Tibial artery (tissue), 4 donors: ENCODE measurements around the gene NMNAT3.

ENCODE experiments used
- DNase-seq, 2 donors: peaks; one replicate each; pipeline ENCODE4 v3.0.0-alpha.2; 2019
- H3K27ac ChIP-seq, 2 donors: fragments of 200-600 bp; sonication (generic) in 1 of 2; 1 replicate in 1 of 2; 2 replicates in 1 of 2; pipeline ENCODE4 v1.5.1; 2018 to 2019; ENCODE audit warnings: mild to moderate bottlenecking in 1 of 2
- H3K27me3 ChIP-seq, 2 donors: fragments of 200-600 bp; sonication (generic) in 1 of 2; one replicate each; pipeline versions ENCODE4 v1.5.1 to v1.6.0; 2016 to 2019
- H3K36me3 ChIP-seq, 3 donors: fragments of 200-600 bp; sonication (generic) in 2 of 3; one replicate each; pipeline ENCODE4 v1.5.1; 2016 to 2019; ENCODE audit warnings: mild to moderate bottlenecking in 2 of 3
- H3K4me1 ChIP-seq, 4 donors: fragments of 200-600 bp; sonication (generic) in 2 of 4; 1 replicate in 3 of 4; 2 replicates in 1 of 4; pipeline ENCODE4 v1.5.1; 2016 to 2019
- H3K4me3 ChIP-seq, 2 donors: fragments of 200-600 bp; sonication (generic) in 1 of 2; 1 replicate in 1 of 2; 2 replicates in 1 of 2; pipeline ENCODE4 v1.5.1; 2018 to 2019; ENCODE audit warnings: mild to moderate bottlenecking in 2 of 2
- H3K9me3 ChIP-seq, 3 donors: fragments of 200-600 bp; sonication (generic) in 1 of 3; one replicate each; pipeline ENCODE4 v1.5.1; 2016 to 2019
- CTCF ChIP-seq, 2 experiments: fragments of 200-600 bp in 1 of 2; fragments of 450-650 bp in 1 of 2; IDR thresholded peaks; one replicate each; pipeline ENCODE4 v1.5.1; 2017 to 2019; ENCODE audit warnings: antibody characterized with exemption in 2 of 2, mild to moderate bottlenecking in 1 of 2, moderate library complexity in 1 of 2
- intact Hi-C: fragments of 100-400 bp; cut with DNase I; formaldehyde crosslinking; loops from one replicate; pipeline ENCODE4 v1.15.0; 2023; ENCODE audit warnings: low total_unique reads

The NMNAT3 gene

DNA sequence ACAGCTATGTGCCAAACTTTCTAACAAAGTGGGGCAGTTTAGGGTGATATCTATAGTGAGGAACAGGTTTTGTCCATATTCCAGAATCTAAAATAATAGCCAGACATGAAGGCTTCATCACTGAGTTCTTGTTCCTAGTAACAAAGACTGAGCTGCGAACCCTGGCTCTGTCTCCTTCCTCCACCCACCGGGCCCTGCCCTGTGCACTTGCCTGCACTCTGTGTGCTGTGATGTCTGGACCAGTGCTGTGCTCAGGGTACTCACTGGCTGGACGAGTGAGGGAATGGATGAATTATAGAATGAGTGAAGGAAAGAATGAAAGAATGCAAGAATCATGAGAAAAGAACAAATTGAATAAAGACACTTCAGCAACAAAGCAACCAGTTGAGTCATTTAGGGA lies 8.9 kb upstream of the NMNAT3 start:
- no peaks in the 10 kb centered on the region for H3K9me3 ChIP-seq
- no peaks in the 10 kb centered on the region for H3K36me3 ChIP-seq
- no peak overlapping the region for H3K4me3 ChIP-seq
- intact Hi-C loops = no loop called here
- no peak overlapping the region for H3K27ac ChIP-seq
- no peak for TF ChIP-seq CTCF (IDR thresholded peaks at IDR 0.05)
- H3K4me1 ChIP-seq = no peaks in the 10 kb centered on the region
- H3K27me3 ChIP-seq = no peaks in the 10 kb centered on the region
- DNase-seq = no peak

- Histone ChIP-seq H3K9me3 (no peaks in the 10 kb centered on the region), H3K4me3 (no peak overlapping the region), H3K27me3 (no peaks in the 10 kb centered on the region), H3K36me3 (no peaks in the 10 kb centered on the region), H3K27ac (no peak overlapping the region), H3K4me1 (no peaks in the 10 kb centered on the region)
- TF ChIP-seq CTCF (IDR thresholded peaks at IDR 0.05) = no peak
- no peak for DNase-seq
- intact Hi-C loops = no loop called here
Measured at GRCh38 chr3:139686206-139686605, 8.4 kb upstream of the NMNAT3 start.

GRCh38 chr3:139679220-139679775 lies 1.5 kb upstream of the NMNAT3 start:
- no peak overlapping the region for H3K4me3 ChIP-seq
- H3K27ac ChIP-seq = no peak overlapping the region
- TF ChIP-seq CTCF (IDR thresholded peaks at IDR 0.05) = no peak
- no peaks in the 10 kb centered on the region for H3K27me3 ChIP-seq
- peaks cover 0 to 15% (median 7%) of the 10 kb centered on the region in 4 donors for H3K4me1 ChIP-seq
- no peak for DNase-seq
- no peaks in the 10 kb centered on the region for H3K36me3 ChIP-seq
- intact Hi-C loops = no loop called here
- no peaks in the 10 kb centered on the region for H3K9me3 ChIP-seq

GRCh38 chr3:139676632-139677387 lies 962 bp downstream of the NMNAT3 start:
- Histone ChIP-seq H3K4me1 (peaks cover 0 to 15% (median 7%) of the 10 kb centered on the region in 4 donors), H3K9me3 (no peaks in the 10 kb centered on the region), H3K27ac (peak overlapping the region; percentile 53 to 61), H3K27me3 (no peaks in the 10 kb centered on the region), H3K4me3 (peak overlapping the region; percentile 66 to 76), H3K36me3 (no peaks in the 10 kb centered on the region)
- intact Hi-C loops = no loop called here
- no peak for TF ChIP-seq CTCF (IDR thresholded peaks at IDR 0.05)
- DNase-seq = no peak

- TF ChIP-seq CTCF (IDR thresholded peaks at IDR 0.05) = no peak
- H3K9me3 ChIP-seq = no peaks in the 10 kb centered on the region
- intact Hi-C loops = no loop called here
- H3K27me3 ChIP-seq = no peaks in the 10 kb centered on the region
- H3K36me3 ChIP-seq = no peaks in the 10 kb centered on the region
- no peak for DNase-seq
- H3K4me3 ChIP-seq = no peak overlapping the region
- H3K4me1 ChIP-seq = peaks cover 0 to 15% (median 7%) of the 10 kb centered on the region in 4 donors
- H3K27ac ChIP-seq = no peak overlapping the region
Measured at GRCh38 chr3:139676108-139676507, 1.7 kb downstream of the NMNAT3 start.
